ENCODE measurements around the gene ZNF384. TPM values are rescaled to one million over a fixed set of nuclear protein-coding genes. Genes with fewer than 3 reads are reported as not detected.

The ZNF384 gene
- total and polyA plus RNA-seq, 10 of the 15 experiments (the other 5 are each of a cell fraction or from before 2014, with no cell fraction given): 0.46 to 81.5 (median 30.5) TPM

- TF ChIP-seq ATF3 (IDR thresholded peaks at IDR 0.05; ENCODE audit: borderline replicate concordance, extremely low read depth, low read depth, low read length) (0 out of 2 replicates have a peak, but pooled peaks have one; percentile 41), NKRF (conservative IDR thresholded peaks at IDR 0.05) (peak; percentile 89), ZSCAN29 (IDR thresholded peaks at IDR 0.05) (no peak), DPF2 (IDR thresholded peaks at IDR 0.05) (no peak), ZBED1 (IDR thresholded peaks at IDR 0.05; ENCODE audit: borderline replicate concordance) (no peak; the same call in 1 of the 2 replicates), ZNF592 (IDR thresholded peaks at IDR 0.05) (peak; percentile 95), PAX8 (IDR thresholded peaks at IDR 0.05) (no peak), LARP7 (IDR thresholded peaks at IDR 0.05) (0 out of 2 replicates have a peak, but pooled peaks have one; percentile 27), PAX5 (IDR thresholded peaks at IDR 0.05; ENCODE audit: borderline replicate concordance, low read depth, low read length) (peak; percentile 52; the same call in 1 of the 2 replicates), SMAD5 (IDR thresholded peaks at IDR 0.05; ENCODE audit: low read depth) (no peak; the same call in 1 of the 2 replicates), SP1 (IDR thresholded peaks at IDR 0.05; ENCODE audit: low read depth, low read length) (peak; percentile 70), SREBF1 (IDR thresholded peaks at IDR 0.05; ENCODE audit: low read length) (no peak; the same call in 1 of the 2 replicates), IKZF1 (conservative IDR thresholded peaks at IDR 0.05) (peak; percentile 99), STAT1 (conservative IDR thresholded peaks at IDR 0.05) (peak; percentile 52; the same call in 1 of the 2 replicates), SMC3 (IDR thresholded peaks at IDR 0.05; ENCODE audit: borderline replicate concordance, low read length) (no peak), ZBTB33 (IDR thresholded peaks at IDR 0.05) (no peak), MYB (IDR thresholded peaks at IDR 0.05; ENCODE audit: borderline replicate concordance, low read depth, low read length) (no peak), CREM (IDR thresholded peaks at IDR 0.05; ENCODE audit: low read depth) (peak; percentile 100), MAX (IDR thresholded peaks at IDR 0.05; ENCODE audit: low read depth, low read length) (no peak), NR2C2 (IDR thresholded peaks at IDR 0.05; ENCODE audit: borderline replicate concordance, control insufficient read depth, insufficient read length, low read depth) (no peak), PML (IDR thresholded peaks at IDR 0.05; ENCODE audit: low read length) (0 out of 2 replicates have a peak, but pooled peaks have one; percentile 75), IKZF2 (IDR thresholded peaks at IDR 0.05) (peak in 1 of 2 experiments; percentile 67; a peak in 3 of 4 replicates), RBBP5 (conservative IDR thresholded peaks at IDR 0.05) (no peak)
These were observed 26.1 kb downstream of the ZNF384 start, which contains the start of gene ING4 (continued) for GRCh38 chr12:6662906-6663742.
